H7 (cell line): ENCODE data around the gene DRG2. TPM values are rescaled to one million over a fixed set of nuclear protein-coding genes. Genes with fewer than 3 reads are reported as not detected.

Experiments used
- DNase-seq: peaks from one replicate; pipeline ENCODE4 v3.0.0; 2012
- H3K27me3 ChIP-seq: 2 replicates; pipeline ENCODE4 v1.6.0; 2011; ENCODE audit warnings: mild to moderate bottlenecking, low read length; ENCODE audit not compliant: control insufficient read depth, insufficient read depth
- H3K36me3 ChIP-seq: replicated peaks from 2 replicates; pipeline ENCODE4 v1.5.1; 2011; ENCODE audit warnings: low read length; ENCODE audit not compliant: control insufficient read depth, insufficient read depth
- H3K4me3 ChIP-seq: 2 replicates; pipeline ENCODE4 v1.5.1; 2011; ENCODE audit warnings: low read depth, mild to moderate bottlenecking, control low read depth, low read length, moderate library complexity; ENCODE audit not compliant: insufficient read depth
- total RNA-seq: library from RNA; depleted of rRNA; stranded (reverse); fragments of >200 nt; shearing (Covaris generic); gene quantifications from 2 replicates; pipeline ENCODE4 v1.2.3, GENCODE V29; 2014

DRG2 gene
- total RNA-seq, 1 experiment from 2014 or later: 66.4 TPM

GRCh38 chr17:18117982-18118975 is 30.5 kb downstream of the DRG2 start:
- DNase-seq: no peak
- Histone ChIP-seq H3K27me3 (no peaks in the 10 kb centered on the region), H3K36me3 (no peaks in the 10 kb centered on the region), H3K4me3 (no peak overlapping the region)

GRCh38 chr17:18119166-18119745 is 31.5 kb downstream of the DRG2 start:
- Histone ChIP-seq H3K36me3 (no peaks in the 10 kb centered on the region), H3K27me3 (no peaks in the 10 kb centered on the region), H3K4me3 (no peak overlapping the region)
- peak; percentile 56 for DNase-seq

- H3K27me3 ChIP-seq: no peaks in the 10 kb centered on the region
- no peak overlapping the region for H3K4me3 ChIP-seq
- DNase-seq: peak; percentile 50
- H3K36me3 ChIP-seq: no peaks in the 10 kb centered on the region
Measured at GRCh38 chr17:18119938-18120337, 32.2 kb downstream of the DRG2 start.

GRCh38 chr17:18120461-18121017 is 32.8 kb downstream of the DRG2 start:
- H3K4me3 ChIP-seq: no peak overlapping the region
- H3K36me3 ChIP-seq: no peaks in the 10 kb centered on the region
- DNase-seq: no peak
- no peaks in the 10 kb centered on the region for H3K27me3 ChIP-seq

- H3K27me3 ChIP-seq: no peaks in the 10 kb centered on the region
- DNase-seq: peak; percentile 80
- no peak overlapping the region for H3K4me3 ChIP-seq
- H3K36me3 ChIP-seq: no peaks in the 10 kb centered on the region
Measured at GRCh38 chr17:18121144-18121910, 33.6 kb downstream of the DRG2 start.

GRCh38 chr17:18122990-18123753 is 35.4 kb downstream of the DRG2 start:
- peak; percentile 80 for DNase-seq
- no peaks in the 10 kb centered on the region for H3K27me3 ChIP-seq
- H3K36me3 ChIP-seq: no peaks in the 10 kb centered on the region
- no peak overlapping the region for H3K4me3 ChIP-seq

GRCh38 chr17:18124345-18125126 is 36.8 kb downstream of the DRG2 start:
- Histone ChIP-seq H3K4me3 (no peak overlapping the region), H3K36me3 (no peaks in the 10 kb centered on the region), H3K27me3 (no peaks in the 10 kb centered on the region)
- no peak for DNase-seq

GRCh38 chr17:18129041-18129502 is 41.3 kb downstream of the DRG2 start:
- H3K4me3 ChIP-seq: no peak overlapping the region
- H3K27me3 ChIP-seq: no peaks in the 10 kb centered on the region
- no peak for DNase-seq
- H3K36me3 ChIP-seq: no peaks in the 10 kb centered on the region

- no peak overlapping the region for H3K4me3 ChIP-seq
Measured at GRCh38 chr17:18132711-18133110, 45.0 kb downstream of the DRG2 start.

GRCh38 chr17:18136357-18136756 is 48.6 kb downstream of the DRG2 start:
- Histone ChIP-seq H3K4me3 (no peak overlapping the region), H3K36me3 (no peaks in the 10 kb centered on the region), H3K27me3 (no peaks in the 10 kb centered on the region)
- DNase-seq: no peak

More at GRCh38 chr17:18132711-18133110, 45.0 kb downstream of the DRG2 start:
- H3K36me3 ChIP-seq: no peaks in the 10 kb centered on the region
- no peaks in the 10 kb centered on the region for H3K27me3 ChIP-seq
- DNase-seq: no peak

- no peak for DNase-seq
- H3K36me3 ChIP-seq: no peaks in the 10 kb centered on the region
- no peaks in the 10 kb centered on the region for H3K27me3 ChIP-seq
- no peak overlapping the region for H3K4me3 ChIP-seq
Measured at GRCh38 chr17:18138065-18138749, 50.5 kb downstream of the DRG2 start.

GRCh38 chr17:18139092-18139491 is 51.3 kb downstream of the DRG2 start:
- DNase-seq: no peak
- Histone ChIP-seq H3K4me3 (no peak overlapping the region), H3K27me3 (no peaks in the 10 kb centered on the region), H3K36me3 (no peaks in the 10 kb centered on the region)

- Histone ChIP-seq H3K36me3 (no peaks in the 10 kb centered on the region), H3K27me3 (no peaks in the 10 kb centered on the region)
- DNase-seq: no peak
Measured at GRCh38 chr17:18139498-18139897, 51.8 kb downstream of the DRG2 start.

More at GRCh38 chr17:18139498-18139897, 51.8 kb downstream of the DRG2 start:
- no peak overlapping the region for H3K4me3 ChIP-seq
